Glomerular endothelial cell (primary cell): Measurements from ENCODE around the gene TNFAIP8L1. TPM values are rescaled to one million over a fixed set of nuclear protein-coding genes. Genes with fewer than 3 reads are reported as not detected.

Source experiments
- DNase-seq: peaks from one replicate; pipeline ENCODE4 v3.0.0-alpha.2; 2011; ENCODE audit warnings: low read depth, low spot score; ENCODE audit errors: extremely low read depth
- total RNA-seq: library from RNA; depleted of rRNA; stranded (reverse); fragments of >200 nt; gene quantifications from 2 replicates; pipeline ENCODE4 v1.2.3, GENCODE V29; 2015

Gene TNFAIP8L1
- total RNA-seq, 1 donor from 2014 or later, result 136 TPM

GRCh38 chr19:4699826-4700692, 60.7 kb downstream of the TNFAIP8L1 start:
- no peak for DNase-seq

DNA sequence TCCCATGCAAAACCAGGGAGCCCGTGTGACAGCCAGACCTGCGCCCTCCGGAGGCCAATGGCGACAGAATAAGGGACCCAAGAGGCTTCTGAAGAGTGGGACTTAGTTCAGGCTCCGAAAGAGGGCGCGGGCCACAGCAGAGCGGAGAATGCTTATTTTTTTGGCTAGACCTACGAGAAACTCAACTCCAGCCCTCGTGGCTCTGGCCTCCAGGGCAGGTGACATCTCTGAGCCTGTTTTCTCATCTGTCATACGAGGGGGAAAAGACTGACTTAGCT, 61.3 kb downstream of the TNFAIP8L1 start:
- no peak for DNase-seq

DNA sequence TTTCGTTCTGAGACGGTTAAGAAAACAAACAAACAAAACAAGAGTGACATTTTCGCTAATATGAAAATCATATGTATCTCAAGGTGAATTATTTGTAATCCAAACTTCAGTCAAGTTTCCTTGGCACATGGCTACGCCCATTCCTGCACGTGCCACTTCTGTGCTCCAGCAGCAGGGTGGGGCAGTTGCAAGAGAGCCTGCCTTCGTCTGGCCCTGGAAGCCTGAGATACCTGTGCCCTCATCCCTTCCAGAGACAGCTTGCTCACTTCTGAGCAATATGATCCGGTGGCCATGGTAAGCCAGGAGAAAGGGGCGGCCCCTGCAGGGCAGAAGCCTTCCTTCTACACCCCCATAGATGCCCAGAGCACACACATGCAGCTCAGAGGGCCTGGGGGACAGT, 62.2 kb downstream of the TNFAIP8L1 start:
- DNase-seq, result no peak

DNA sequence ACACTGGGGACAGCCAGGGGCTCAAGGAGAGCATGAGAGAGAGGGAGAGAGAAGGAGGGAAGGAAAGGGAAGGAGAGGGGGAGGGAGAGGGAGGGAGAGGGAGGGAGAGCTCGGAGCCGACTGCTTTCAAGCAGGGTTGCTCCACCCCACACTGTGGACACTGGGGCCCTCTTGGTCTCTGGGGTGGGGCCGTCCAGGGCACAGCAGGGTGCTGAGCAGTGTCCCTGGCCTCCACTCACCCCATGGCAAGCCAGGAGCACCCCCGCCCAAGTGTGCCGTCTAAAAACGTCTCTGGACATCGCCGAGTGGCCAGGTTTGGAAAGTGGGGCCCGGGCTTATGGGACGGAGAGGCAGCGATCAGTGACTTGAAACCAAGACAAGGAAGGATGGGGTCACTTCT, 63.4 kb downstream of the TNFAIP8L1 start:
- DNase-seq, result no peak

DNA sequence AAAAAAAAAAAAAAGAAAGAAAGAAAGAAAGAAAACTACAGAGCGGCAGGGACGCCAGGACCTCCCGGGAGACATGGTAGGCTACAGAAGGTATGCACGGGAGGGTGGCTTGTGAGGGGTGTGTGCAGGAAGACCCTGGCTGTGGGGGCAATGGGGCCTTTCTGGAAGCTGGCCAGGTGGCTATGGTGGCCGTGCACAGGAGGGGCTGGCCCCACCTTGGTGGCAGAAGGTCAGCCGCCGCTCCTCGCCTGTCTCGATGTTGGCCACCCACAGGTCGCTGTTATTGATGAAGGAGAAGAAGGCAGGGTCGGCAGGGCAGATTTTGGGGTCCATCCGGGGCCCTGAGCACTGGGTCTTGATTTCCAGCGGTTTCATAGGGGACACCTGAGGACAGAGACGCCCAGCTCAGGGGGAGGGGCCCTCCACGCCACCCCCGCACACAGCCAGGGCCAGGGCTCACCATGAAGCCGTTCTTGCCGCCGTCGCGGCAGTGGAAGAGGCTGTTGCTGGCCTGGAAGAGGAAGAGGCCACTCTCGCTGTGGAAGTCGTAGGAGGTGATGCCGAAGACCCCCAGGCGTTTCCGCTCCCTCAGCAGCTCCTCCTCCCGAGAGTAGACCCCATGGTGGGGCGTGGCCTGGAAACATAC, 64.5 kb downstream of the TNFAIP8L1 start:
- DNase-seq, result no peak

GRCh38 chr19:4704317-4704673, 65.0 kb downstream of the TNFAIP8L1 start:
- DNase-seq, result no peak

Other genes with a start within 250 kb of the TNFAIP8L1 start
- 122 and 143 TPM in 2 replicates for gene SH3GL1, start 239.0 kb upstream of the TNFAIP8L1 start, total RNA-seq
- 8.0 and 12.5 TPM in 2 replicates for gene CHAF1A, start 236.9 kb upstream of the TNFAIP8L1 start, total RNA-seq
- gene UBXN6, start 181.7 kb upstream of the TNFAIP8L1 start, total RNA-seq, result 63.4 and 91.1 TPM in 2 replicates
- 90.9 and 96.7 TPM in 2 replicates for gene HDGFL2, start 167.2 kb upstream of the TNFAIP8L1 start, total RNA-seq
- 0.05 and 0.12 TPM in 2 replicates for gene PLIN4, start 121.0 kb upstream of the TNFAIP8L1 start, total RNA-seq
- gene PLIN5, start 104.3 kb upstream of the TNFAIP8L1 start, total RNA-seq, result 0.41 TPM in 1 of 2 replicates, not detected in the other
- 1.8 and 2.3 TPM in 2 replicates for gene LRG1, start 99.5 kb upstream of the TNFAIP8L1 start, total RNA-seq
- gene SEMA6B, start 79.8 kb upstream of the TNFAIP8L1 start, total RNA-seq, result 316 and 446 TPM in 2 replicates
- 122 and 126 TPM in 2 replicates for gene MYDGF, start 30.8 kb downstream of the TNFAIP8L1 start, total RNA-seq
- 118 and 128 TPM in 2 replicates for gene DPP9, start 84.3 kb downstream of the TNFAIP8L1 start, total RNA-seq
- gene FEM1A, start 152.2 kb downstream of the TNFAIP8L1 start, total RNA-seq, result 13.4 and 16.5 TPM in 2 replicates
- 12.0 and 16.7 TPM in 2 replicates for gene TICAM1, start 192.2 kb downstream of the TNFAIP8L1 start, total RNA-seq
- 96.7 and 105 TPM in 2 replicates for gene PLIN3, start 228.2 kb downstream of the TNFAIP8L1 start, total RNA-seq